Omental fat pad (tissue), 4 donors: Measurements from ENCODE around the gene DDX11. TPM values are rescaled to one million over a fixed set of nuclear protein-coding genes. Genes with fewer than 3 reads are reported as not detected.
"Not testable (repeated sequence)": the region's sequence is repeated elsewhere in the genome, so short reads cannot be mapped to it uniquely, and the experiment has no call there.

ENCODE experiments used
- ATAC-seq: fragments of 150-250 bp; one replicate; pipeline ENCODE4 v1.9.1; 2016; ENCODE audit warnings: mild to moderate bottlenecking, moderate library complexity; ENCODE audit not compliant: low FRiP score
- DNase-seq: peaks from one replicate; pipeline ENCODE4 v3.0.0-alpha.2; 2019; ENCODE audit warnings: low spot score
- total RNA-seq, 4 donors: library from RNA; depleted of rRNA; stranded (reverse); fragments of >200 nt; gene quantifications; one replicate each; pipeline ENCODE4 v1.1.0, GENCODE V29; 2016
- TF ChIP-seq, protein P1 (sequence below), 3 donors: fragments of 450-650 bp; IDR thresholded peaks; one replicate each; pipeline ENCODE4 v1.5.1; 2016 to 2017; ENCODE audit warnings: antibody characterized with exemption in 3 of 3, mild to moderate bottlenecking in 3 of 3, moderate library complexity in 2 of 3

DDX11 gene
- total RNA-seq, 4 donors from 2014 or later: 2.8 to 49.2 (median 19.6) TPM

DNA sequence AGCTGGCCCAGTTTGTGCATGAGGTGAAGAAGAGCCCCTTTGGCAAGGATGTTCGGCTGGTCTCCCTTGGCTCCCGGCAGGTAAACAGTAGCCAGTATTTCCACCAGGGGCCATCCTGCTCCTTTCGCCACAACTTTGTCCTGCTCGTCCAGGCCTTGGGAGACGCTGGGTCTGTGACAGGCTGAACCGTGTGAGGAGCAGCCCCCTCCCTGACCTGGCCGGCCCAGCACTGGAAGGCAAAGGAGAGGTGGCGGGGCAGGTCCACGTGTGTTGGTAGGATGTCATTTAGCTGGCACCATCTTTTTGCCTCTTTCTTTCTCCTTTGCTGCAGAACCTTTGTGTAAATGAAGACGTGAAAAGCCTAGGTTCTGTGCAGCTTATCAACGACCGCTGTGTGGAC is 15.4 kb downstream of the DDX11 start:
- DNase-seq (no peak), ATAC-seq (no peak)
- TF ChIP-seq, protein P1, sequence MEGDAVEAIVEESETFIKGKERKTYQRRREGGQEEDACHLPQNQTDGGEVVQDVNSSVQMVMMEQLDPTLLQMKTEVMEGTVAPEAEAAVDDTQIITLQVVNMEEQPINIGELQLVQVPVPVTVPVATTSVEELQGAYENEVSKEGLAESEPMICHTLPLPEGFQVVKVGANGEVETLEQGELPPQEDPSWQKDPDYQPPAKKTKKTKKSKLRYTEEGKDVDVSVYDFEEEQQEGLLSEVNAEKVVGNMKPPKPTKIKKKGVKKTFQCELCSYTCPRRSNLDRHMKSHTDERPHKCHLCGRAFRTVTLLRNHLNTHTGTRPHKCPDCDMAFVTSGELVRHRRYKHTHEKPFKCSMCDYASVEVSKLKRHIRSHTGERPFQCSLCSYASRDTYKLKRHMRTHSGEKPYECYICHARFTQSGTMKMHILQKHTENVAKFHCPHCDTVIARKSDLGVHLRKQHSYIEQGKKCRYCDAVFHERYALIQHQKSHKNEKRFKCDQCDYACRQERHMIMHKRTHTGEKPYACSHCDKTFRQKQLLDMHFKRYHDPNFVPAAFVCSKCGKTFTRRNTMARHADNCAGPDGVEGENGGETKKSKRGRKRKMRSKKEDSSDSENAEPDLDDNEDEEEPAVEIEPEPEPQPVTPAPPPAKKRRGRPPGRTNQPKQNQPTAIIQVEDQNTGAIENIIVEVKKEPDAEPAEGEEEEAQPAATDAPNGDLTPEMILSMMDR (IDR thresholded peaks at IDR 0.05): no peak

DNA sequence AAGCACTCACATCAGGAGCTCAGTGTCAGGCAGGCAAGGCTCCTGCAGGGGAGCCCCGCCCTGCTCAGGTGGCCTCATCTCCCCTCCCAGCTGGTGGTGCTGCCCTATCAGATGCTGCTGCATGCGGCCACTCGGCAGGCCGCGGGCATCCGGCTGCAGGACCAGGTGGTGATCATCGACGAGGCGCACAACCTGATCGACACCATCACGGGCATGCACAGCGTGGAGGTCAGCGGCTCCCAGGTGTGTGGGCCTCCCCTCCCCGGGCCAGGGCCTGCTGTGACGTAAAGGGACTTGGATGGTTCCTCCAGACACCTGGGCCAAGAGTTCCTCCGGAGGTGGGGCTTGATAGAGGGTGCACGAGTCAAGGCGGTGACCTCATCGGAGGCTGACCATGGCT is 18.0 kb downstream of the DDX11 start:
- not testable (repeated sequence) for ATAC-seq, DNase-seq

DNA sequence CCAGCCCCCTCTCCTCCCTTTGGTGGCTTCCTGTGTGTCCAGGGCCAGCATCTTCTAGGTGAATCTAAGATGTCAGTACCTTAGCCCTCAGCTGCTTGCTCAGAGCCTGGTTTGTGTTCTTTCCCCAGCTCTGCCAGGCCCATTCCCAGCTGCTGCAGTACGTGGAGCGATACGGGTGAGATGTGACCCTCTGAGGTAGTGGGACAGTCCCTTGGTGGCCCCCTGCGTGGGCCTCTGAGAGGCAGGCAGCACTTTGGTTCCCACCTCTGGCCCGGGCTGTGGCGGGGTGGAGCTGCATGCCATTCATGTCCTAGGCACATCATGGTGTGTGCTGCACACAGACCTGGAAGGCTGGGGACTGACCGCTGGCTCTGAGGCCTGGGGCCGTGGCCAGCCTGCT is 19.1 kb downstream of the DDX11 start:
- not testable (repeated sequence) for DNase-seq, ATAC-seq

DNA sequence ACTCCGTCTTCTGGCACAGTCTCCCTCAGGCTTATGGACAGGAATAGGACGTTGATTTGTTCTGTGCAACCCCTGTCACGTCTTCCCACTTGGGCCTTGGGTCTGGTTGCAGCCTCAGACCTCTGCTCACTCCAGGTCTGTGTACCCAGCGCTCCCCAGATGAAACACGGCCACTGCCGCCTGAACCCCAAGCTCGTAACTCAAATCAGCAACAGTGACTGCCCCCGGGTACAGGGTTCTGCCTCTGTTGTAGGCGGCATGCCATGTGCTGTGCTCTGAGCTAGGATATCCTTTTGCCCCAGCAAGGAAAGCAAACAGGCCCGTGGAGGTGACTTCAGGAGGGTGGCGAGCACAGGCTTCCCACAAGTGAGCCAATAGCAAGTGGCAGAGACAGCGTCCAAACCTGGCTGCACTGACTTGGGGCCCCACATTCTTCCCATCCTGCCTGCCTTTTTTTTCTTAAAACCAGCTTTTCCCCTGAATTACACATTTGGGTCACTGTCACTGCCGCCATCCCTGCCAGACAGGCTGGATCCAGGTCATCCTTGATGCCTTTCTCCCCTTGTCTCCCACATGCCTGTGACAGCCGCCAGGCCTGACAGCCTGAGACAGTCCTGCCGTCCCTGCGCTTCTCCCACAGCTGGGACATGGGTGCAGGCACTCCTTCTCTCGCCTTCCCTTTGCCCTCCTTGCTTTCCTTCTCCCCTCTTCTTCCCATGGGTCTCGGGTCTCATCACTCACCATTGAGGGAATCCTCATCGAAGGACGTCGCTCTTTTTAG is 21.6 kb downstream of the DDX11 start:
- DNase-seq, ATAC-seq: not testable (repeated sequence)

DNA sequence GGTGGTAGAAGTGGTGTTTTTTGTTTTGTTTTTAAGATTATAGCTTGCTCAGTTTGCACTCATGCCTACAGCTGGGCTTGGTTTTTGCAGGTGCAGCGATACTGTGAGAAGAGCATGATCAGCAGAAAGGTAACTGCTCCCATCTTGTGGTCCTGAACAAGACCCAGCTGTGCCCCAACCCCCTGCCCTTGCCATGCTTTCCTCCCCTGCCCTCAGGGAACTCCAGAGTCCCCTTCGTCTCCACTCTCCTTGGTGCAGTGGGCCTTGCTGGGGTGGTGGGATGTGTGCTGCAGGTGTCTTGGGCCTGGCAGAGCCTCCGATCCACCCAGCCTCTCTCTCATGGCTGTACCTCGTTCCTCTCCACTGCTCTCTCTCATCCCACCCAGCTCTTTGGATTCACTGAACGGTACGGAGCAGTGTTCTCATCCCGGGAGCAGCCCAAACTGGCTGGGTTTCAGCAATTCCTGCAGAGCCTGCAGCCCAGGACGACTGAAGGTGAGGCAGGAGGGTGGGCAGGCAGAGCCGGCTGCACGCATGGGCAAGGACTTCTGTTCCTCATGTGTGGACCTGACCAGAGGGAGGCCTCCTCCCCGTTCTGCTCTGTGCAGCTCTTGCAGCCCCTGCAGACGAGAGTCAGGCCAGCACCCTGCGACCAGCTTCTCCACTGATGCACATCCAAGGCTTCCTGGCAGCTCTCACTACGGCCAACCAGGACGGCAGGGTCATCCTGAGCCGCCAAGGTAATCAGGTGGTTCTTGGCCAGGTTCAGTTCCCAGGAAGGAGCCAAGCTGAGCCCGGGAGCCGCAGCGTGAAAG is 22.8 kb downstream of the DDX11 start:
- not testable (repeated sequence) for DNase-seq

DNA sequence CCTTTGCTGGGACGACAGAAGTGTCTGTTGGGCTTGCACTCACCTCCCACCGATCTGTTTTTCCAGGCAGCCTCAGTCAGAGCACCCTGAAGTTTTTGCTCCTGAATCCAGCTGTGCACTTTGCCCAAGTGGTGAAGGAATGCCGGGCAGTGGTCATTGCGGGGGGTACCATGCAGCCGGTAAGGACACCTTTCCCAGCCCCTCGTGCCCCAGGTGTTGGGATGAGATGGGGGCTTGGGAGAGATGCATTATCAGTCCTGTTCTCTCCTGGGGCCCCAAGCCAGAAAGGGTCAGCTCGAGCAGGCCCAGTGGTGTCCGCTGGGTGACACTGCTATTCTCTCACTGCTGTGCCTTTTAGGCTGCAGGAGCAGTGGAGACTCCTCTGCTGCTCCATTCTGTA is 24.2 kb downstream of the DDX11 start:
- not testable (repeated sequence) for ATAC-seq, DNase-seq

More for the DNA sequence above, 22.8 kb downstream of the DDX11 start:
- not testable (repeated sequence) for ATAC-seq

DNA sequence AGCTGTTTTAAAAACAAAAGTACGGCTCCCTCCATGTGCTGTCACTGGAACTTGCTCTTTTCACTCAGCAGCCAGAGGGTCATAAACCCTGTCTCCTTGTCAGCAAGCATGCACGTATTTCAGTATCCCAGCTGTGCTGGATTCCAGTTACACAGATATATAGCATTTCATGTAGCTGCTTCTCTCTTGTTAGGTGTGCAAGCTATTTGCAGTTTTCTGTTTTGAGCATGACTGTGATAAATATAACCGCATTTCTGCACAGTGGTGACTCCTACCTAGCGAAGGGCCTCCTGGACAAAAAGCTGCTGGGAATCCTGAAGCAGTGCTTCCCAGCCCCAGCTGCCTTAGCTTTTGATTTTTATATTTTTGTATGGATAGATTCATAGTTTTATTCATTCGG is 24.7 kb downstream of the DDX11 start:
- not testable (repeated sequence) for ATAC-seq, DNase-seq

DNA sequence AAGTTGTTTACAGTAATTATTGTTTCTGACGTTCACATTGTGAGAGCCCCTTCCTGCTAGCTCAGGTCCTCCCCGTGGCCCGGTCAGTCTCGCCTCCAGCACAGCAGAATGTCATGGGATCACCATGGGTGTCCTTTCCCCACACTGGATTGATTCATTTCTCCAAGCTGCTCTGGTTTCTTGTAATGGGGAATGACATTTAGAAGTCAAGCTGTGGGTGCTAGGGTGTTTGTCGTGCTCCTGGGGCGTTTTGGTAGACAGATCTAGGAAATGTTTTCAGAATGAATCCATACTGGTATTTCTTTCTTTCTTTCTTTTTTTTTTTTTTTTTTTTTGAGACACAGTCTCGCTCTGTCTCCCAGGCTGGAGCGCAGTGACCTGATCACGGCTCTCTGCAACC is 25.1 kb downstream of the DDX11 start:
- DNase-seq, ATAC-seq: not testable (repeated sequence)

DNA sequence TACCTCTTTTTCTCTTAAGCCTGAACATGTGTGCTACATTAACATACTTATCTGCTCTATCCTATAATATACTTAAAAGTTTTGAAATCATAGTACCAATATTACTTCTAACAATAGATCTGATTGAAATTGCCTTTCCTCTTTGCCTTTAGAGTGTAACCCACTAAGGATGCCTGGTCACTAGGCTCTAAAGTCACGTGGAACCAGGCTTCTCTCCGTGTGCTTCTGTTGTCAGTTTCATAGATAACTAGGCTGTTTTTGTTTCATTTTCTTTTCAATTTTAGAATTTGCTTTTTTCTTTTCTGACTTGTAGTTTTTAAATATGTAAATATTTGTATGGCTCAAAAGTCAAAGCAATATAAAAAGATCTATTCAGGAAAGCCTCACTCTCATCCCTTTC is 25.8 kb downstream of the DDX11 start:
- not testable (repeated sequence) for ATAC-seq, DNase-seq

DNA sequence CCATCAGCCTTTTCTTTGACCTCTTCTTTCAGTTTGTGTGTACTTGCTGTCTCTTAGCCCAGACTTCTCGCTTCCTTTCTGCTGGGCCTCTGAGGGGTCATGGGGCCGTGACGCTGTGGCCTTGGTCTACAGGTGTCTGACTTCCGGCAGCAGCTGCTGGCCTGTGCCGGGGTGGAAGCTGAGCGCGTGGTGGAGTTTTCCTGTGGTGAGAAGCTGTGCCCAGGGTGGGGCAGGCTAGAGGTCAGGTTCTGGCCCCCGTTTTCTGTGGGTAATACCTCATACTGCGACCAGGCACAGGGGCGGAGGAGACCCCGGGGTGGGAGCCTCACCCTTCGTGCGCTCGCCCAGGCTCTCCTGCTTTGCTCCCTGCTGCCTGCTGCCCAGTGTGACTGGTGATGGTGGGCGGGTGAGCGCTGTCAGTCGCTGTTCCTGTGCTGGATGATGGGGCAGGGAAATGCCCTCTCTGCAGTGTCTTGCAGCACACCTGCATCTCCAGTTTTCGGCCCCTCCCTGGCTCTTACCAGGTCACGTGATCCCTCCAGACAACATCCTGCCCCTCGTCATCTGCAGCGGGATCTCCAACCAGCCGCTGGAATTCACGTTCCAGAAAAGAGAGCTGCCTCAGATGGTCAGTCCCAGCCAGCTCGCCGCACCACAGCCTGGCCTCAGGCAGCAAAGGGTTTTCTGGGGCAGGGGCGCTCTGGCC is 27.0 kb downstream of the DDX11 start:
- not testable (repeated sequence) for DNase-seq, ATAC-seq

DNA sequence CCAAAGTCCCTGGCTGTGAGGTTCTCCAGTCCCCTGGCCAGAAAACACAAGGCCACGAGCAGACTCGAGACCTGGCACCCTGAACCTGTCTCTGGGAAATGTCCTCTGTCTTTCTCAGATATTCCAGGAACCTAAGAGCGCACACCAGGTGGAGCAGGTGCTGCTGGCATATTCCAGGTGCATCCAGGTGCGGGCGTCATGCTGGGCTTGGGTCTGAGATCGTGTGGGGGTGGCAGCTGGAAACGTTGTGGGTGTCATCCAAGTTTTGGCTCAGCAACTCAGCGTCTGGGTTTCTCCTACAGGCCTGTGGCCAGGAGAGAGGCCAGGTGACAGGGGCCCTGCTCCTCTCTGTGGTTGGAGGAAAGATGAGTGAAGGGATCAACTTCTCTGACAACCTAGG is 28.5 kb downstream of the DDX11 start:
- ATAC-seq, DNase-seq: not testable (repeated sequence)

DNA sequence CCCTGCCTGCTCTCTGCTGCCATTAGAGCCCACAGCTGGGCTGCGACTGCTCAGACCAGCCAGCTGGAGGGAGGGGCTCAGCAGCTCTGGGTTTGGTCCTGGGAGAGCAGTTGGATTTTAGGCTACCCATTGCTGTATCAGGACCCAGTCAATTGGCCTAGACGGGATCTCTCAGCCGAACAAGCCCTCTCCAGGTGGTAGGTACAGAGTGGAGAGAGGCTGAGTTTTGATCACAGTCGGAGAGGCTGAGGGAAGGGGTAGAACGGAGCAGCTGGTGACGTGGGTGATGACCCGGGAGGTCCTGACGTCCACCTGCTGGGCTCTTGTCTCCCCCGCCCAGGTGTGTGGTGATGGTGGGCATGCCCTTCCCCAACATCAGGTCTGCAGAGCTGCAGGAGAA is 28.9 kb downstream of the DDX11 start:
- not testable (repeated sequence) for DNase-seq, ATAC-seq

DNA sequence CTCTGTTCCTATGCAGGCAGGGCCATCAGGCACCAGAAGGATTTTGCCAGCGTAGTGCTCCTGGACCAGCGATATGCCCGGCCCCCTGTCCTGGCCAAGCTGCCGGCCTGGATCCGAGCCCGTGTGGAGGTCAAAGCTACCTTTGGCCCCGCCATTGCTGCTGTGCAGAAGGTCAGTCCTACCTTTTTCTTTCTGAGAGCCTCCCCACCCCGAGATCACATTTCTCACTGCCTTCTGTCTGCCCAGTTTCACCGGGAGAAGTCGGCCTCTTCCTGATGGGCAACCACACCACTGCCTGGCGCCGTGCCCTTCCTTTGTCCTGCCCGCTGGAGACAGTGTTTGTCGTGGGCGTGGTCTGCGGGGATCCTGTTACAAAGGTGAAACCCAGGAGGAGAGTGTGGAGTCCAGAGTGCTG is 29.9 kb downstream of the DDX11 start:
- ATAC-seq, DNase-seq: not testable (repeated sequence)

DNA sequence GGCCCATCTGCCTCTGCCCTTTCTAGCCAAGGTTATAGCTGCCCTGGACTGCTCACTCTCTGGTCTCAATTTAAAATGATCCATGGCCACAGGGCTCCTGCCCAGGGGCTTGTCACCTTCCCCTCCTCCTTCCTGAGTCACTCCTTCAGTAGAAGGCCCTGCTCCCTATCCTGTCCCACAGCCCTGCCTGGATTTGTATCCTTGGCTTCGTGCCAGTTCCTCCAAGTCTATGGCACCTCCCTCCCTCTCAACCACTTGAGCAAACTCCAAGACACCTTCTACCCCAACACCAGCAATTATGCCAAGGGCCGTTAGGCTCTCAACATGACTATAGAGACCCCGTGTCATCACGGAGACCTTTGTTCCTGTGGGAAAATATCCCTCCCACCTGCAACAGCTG is 30.6 kb downstream of the DDX11 start:
- not testable (repeated sequence) for ATAC-seq, DNase-seq

DNA sequence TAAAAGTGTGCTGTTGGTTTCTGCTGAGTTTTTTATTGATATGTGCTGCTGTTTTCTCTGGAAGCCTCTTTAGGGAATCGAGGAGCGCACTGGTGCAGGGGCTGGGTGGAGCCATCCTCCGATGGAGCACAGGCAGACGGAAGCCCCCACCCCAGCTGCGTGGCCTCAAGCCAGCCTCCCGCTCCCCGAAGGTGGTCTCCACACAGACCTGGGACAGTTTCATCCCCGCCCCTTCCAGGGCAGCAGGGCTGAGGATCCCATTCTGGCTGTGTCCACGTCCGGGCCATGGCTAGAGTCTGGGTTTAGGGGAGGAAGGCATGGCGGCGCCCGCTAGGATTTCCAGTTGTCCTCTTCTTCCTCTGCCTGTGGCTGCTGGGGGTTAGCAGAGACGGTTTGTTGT is 31.1 kb downstream of the DDX11 start:
- DNase-seq, ATAC-seq: not testable (repeated sequence)
